ENCODE results near the gene SEMA3A. TPM values are rescaled to one million over a fixed set of nuclear protein-coding genes. Genes with fewer than 3 reads are reported as not detected.

SEMA3A gene
- total RNA-seq, 1 experiment from 2014 or later: 6.3 TPM

DNA sequence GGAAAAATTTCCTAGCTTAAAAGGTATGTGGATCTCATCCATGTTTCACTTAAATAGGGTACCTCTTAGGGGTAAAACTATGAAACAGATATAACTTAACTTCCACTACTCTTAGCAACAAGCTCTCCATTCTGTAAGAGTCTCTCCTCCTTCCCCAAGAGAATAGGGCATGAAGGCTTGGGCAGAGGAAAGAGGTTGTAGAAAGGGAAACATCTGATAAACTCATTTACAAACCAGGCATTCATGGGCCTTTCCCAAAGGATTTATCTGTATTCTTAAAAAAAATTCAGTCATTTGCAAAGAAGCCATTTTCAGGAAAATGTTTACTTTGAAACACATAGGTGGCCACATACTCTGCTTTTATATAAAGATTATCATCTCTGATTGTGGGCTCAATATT lies 82.7 kb downstream of the SEMA3A start:
- TF ChIP-seq EZH2 (IDR thresholded peaks at IDR 0.05; ENCODE audit: low read depth): no peak
- TF ChIP-seq, protein P1, sequence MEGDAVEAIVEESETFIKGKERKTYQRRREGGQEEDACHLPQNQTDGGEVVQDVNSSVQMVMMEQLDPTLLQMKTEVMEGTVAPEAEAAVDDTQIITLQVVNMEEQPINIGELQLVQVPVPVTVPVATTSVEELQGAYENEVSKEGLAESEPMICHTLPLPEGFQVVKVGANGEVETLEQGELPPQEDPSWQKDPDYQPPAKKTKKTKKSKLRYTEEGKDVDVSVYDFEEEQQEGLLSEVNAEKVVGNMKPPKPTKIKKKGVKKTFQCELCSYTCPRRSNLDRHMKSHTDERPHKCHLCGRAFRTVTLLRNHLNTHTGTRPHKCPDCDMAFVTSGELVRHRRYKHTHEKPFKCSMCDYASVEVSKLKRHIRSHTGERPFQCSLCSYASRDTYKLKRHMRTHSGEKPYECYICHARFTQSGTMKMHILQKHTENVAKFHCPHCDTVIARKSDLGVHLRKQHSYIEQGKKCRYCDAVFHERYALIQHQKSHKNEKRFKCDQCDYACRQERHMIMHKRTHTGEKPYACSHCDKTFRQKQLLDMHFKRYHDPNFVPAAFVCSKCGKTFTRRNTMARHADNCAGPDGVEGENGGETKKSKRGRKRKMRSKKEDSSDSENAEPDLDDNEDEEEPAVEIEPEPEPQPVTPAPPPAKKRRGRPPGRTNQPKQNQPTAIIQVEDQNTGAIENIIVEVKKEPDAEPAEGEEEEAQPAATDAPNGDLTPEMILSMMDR (conservative IDR thresholded peaks at IDR 0.05): no peak

DNA sequence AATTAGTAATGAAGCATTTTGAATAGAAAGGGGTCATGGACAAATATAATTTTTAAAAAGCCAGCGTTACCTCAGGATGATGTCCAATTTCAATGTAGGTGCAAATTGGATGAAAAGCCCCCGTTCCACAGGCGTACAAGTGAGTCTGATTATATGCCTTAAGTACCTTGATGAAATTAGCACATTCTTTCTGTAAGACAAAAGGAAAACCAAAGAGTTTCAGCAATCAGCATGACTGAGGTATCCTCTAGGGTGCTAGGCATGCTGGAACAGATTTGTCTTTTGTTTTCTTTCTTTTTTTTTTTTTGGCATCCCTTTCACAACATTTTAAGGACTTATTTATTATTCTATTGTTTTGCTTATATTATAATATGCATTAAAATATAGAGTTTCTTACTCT lies 84.2 kb downstream of the SEMA3A start:
- ChIA-PET POLR2A (ENCODE audit: unreplicated experiment) (no interaction called here), CTCF (no interaction called here)
- Histone ChIP-seq H3K4me1 (replicated peaks; ENCODE audit: insufficient read depth) (no peaks in the 10 kb centered on the region), H3K36me3 (ENCODE audit: low read depth) (no peaks in the 10 kb centered on the region), H3F3A (ENCODE audit: insufficient read depth, low read depth) (no peaks in the 10 kb centered on the region), H3K27ac (no peak overlapping the region), H3K4me2 (no peak overlapping the region), H2AFZ (no peak overlapping the region), H4K20me1 (ENCODE audit: insufficient read depth) (no peaks in the 10 kb centered on the region), H3K27me3 (ENCODE audit: insufficient read depth, low read depth) (no peaks in the 10 kb centered on the region), H3K79me2 (ENCODE audit: low read depth) (no peaks in the 10 kb centered on the region), H3K9me2 (ENCODE audit: insufficient read depth) (no peaks in the 10 kb centered on the region), H3K4me3 (no peak overlapping the region), H3K9me3 (ENCODE audit: insufficient read depth, low read depth) (0 out of 2 replicates have a peak, but pooled peaks cover 2% of the 10 kb centered on the region)
- intact Hi-C loops (cut with micrococcal nuclease; ENCODE audit: unreplicated experiment): no loop called here
- TF ChIP-seq EZH2 (IDR thresholded peaks at IDR 0.05; ENCODE audit: low read depth): no peak
- TF ChIP-seq, protein P1 (conservative IDR thresholded peaks at IDR 0.05): no peak
- BruUV-seq (replicated peaks): no TSS peak
- no peak for DNase-seq

More for the DNA sequence above, 82.7 kb downstream of the SEMA3A start:
- H3K27ac ChIP-seq: no peak overlapping the region
- no peaks in the 10 kb centered on the region for H3K4me1 ChIP-seq (replicated peaks; ENCODE audit: insufficient read depth)
- no peaks in the 10 kb centered on the region for H3K36me3 ChIP-seq (ENCODE audit: low read depth)
- intact Hi-C loops (cut with micrococcal nuclease; ENCODE audit: unreplicated experiment): no loop called here
- H3K4me3 ChIP-seq: no peak overlapping the region
- H3K9me3 ChIP-seq (ENCODE audit: insufficient read depth, low read depth): 0 out of 2 replicates have a peak, but pooled peaks cover 2% of the 10 kb centered on the region
- H3K4me2 ChIP-seq: no peak overlapping the region
- CTCF ChIA-PET: no interaction called here
- no peaks in the 10 kb centered on the region for H3F3A ChIP-seq (ENCODE audit: insufficient read depth, low read depth)
- no TSS peak for BruUV-seq (replicated peaks)
- no peaks in the 10 kb centered on the region for H3K27me3 ChIP-seq (ENCODE audit: insufficient read depth, low read depth)
- no peak for DNase-seq
- H3K9me2 ChIP-seq (ENCODE audit: insufficient read depth): no peaks in the 10 kb centered on the region
- no peak overlapping the region for H2AFZ ChIP-seq
- H4K20me1 ChIP-seq (ENCODE audit: insufficient read depth): no peaks in the 10 kb centered on the region
- POLR2A ChIA-PET (ENCODE audit: unreplicated experiment): interaction anchor here (0.7 kb wide), 1 partner anchor 661 kb away, joined by 5 read pairs; no protein-coding TSS in a partner anchor
- H3K79me2 ChIP-seq (ENCODE audit: low read depth): no peaks in the 10 kb centered on the region

DNA sequence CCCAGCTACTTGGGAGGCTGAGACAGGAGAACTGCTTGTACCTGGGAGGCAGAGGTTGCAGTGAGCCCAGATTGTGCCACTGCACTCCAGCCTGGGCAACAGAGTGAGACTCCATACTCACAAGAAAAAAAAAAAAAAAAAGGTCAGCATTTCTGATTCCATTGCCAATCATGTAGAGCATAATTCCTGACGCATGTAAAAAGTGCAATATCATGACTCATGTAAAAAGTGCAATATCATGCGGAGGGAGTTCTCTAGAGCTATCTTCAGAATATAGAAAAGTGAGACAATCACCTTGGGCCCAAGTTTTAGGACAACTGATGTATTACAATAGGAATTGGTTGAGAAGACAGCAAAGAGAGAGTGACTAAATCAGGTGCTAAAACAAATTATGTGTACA lies 85.8 kb downstream of the SEMA3A start:
- no peak for DNase-seq
- POLR2A ChIA-PET (ENCODE audit: unreplicated experiment): no interaction called here
- TF ChIP-seq, protein P1 (conservative IDR thresholded peaks at IDR 0.05): no peak
- no peak for TF ChIP-seq EZH2 (IDR thresholded peaks at IDR 0.05; ENCODE audit: low read depth)
- no peaks in the 10 kb centered on the region for H3K9me2 ChIP-seq (ENCODE audit: insufficient read depth)
- CTCF ChIA-PET: no interaction called here
- no peaks in the 10 kb centered on the region for H3F3A ChIP-seq (ENCODE audit: insufficient read depth, low read depth)
- no peaks in the 10 kb centered on the region for H3K27me3 ChIP-seq (ENCODE audit: insufficient read depth, low read depth)
- no peaks in the 10 kb centered on the region for H3K36me3 ChIP-seq (ENCODE audit: low read depth)
- H3K4me2 ChIP-seq: no peak overlapping the region
- H2AFZ ChIP-seq: no peak overlapping the region
- no peak overlapping the region for H3K4me3 ChIP-seq
- no TSS peak for BruUV-seq (replicated peaks)
- H4K20me1 ChIP-seq (ENCODE audit: insufficient read depth): no peaks in the 10 kb centered on the region
- H3K27ac ChIP-seq: no peak overlapping the region
- H3K4me1 ChIP-seq (replicated peaks; ENCODE audit: insufficient read depth): no peaks in the 10 kb centered on the region
- no peaks in the 10 kb centered on the region for H3K9me3 ChIP-seq (ENCODE audit: insufficient read depth, low read depth)
- H3K79me2 ChIP-seq (ENCODE audit: low read depth): no peaks in the 10 kb centered on the region
- intact Hi-C loops (cut with micrococcal nuclease; ENCODE audit: unreplicated experiment): no loop called here

Data from PC-9 (cell line).